ENCODE results near the gene LEFTY1. TPM values are rescaled to one million over a fixed set of nuclear protein-coding genes. Genes with fewer than 3 reads are reported as not detected.
A peak's percentile ranks its signal among the peaks of the same experiment; 100 is the strongest.

Gene LEFTY1
- total RNA-seq, 6 experiments from 2014 or later = 0.29 to 1.1 (median 0.54) TPM; not detected in 2

- intact Hi-C loops (cut with DNase I) = loop anchor here in 1 of 2 donors (10.0 kb wide), 1 partner anchor 71 kb away; the partner anchor contains the start of gene SRP9
- WGBS (ENCODE audit: insufficient coverage, low coverage, low lambda C conversion rate, missing lambda C conversion rate) = 42% methylated on average over 3 of the region's 13 CpGs
- Histone ChIP-seq H3K27ac (peak overlapping the region in 1 of 3 donors; percentile 4), H3K27me3 (no peaks in the 10 kb centered on the region), H3K4me1 (no peaks in the 10 kb centered on the region), H3K36me3 (peaks cover 0 to 71% (median 30%) of the 10 kb centered on the region in 4 donors), H3K4me3 (no peak overlapping the region), H3K9me3 (no peaks in the 10 kb centered on the region)
- ATAC-seq (peak; percentile 35 to 70 (median 68)), DNase-seq (peak; percentile 77 to 85 (median 83))
- no peak for TF ChIP-seq POLR2A (IDR thresholded peaks at IDR 0.05)
- TF ChIP-seq CTCF (IDR thresholded peaks at IDR 0.05) = peak; percentile 56 to 73 (median 60)
Measured at GRCh38 chr1:225845571-225846259, 43.2 kb downstream of the LEFTY1 start.

GRCh38 chr1:225845097-225845496, 43.8 kb downstream of the LEFTY1 start:
- H3K4me3 ChIP-seq = no peak overlapping the region
- peak in 1 of 3 donors; percentile 57 for DNase-seq
- TF ChIP-seq POLR2A (IDR thresholded peaks at IDR 0.05) (no peak), CTCF (IDR thresholded peaks at IDR 0.05) (no peak)
- no peaks in the 10 kb centered on the region for H3K9me3 ChIP-seq
- intact Hi-C loops (cut with DNase I) = loop anchor here in 1 of 2 donors (10.0 kb wide), 1 partner anchor 70 kb away; the partner anchor contains the start of gene SRP9
- H3K27ac ChIP-seq = no peak overlapping the region
- 38% methylated on average over 1 of the region's 14 CpGs for WGBS (ENCODE audit: insufficient coverage, low coverage, low lambda C conversion rate, missing lambda C conversion rate)
- H3K4me1 ChIP-seq = no peaks in the 10 kb centered on the region
- H3K36me3 ChIP-seq = peaks cover 0 to 77% (median 34%) of the 10 kb centered on the region in 4 donors
- no peaks in the 10 kb centered on the region for H3K27me3 ChIP-seq
- no peak for ATAC-seq

- 25% methylated on average over 5 of the region's 18 CpGs for WGBS (ENCODE audit: insufficient coverage, low coverage, low lambda C conversion rate, missing lambda C conversion rate)
- Histone ChIP-seq H3K36me3 (peaks cover 0 to 84% (median 37%) of the 10 kb centered on the region in 4 donors), H3K27me3 (no peaks in the 10 kb centered on the region), H3K4me3 (no peak overlapping the region), H3K27ac (peak overlapping the region in 1 of 3 donors; percentile 35), H3K9me3 (no peaks in the 10 kb centered on the region), H3K4me1 (no peaks in the 10 kb centered on the region)
- ATAC-seq (peak in 3 of 4 donors; percentile 6 to 31 (median 17)), DNase-seq (peak in 1 of 3 donors; percentile 60)
- intact Hi-C loops (cut with DNase I) = loop anchor here in 1 of 2 donors (10.0 kb wide), 1 partner anchor 70 kb away; the partner anchor contains the start of gene SRP9
- no peak for TF ChIP-seq POLR2A (IDR thresholded peaks at IDR 0.05)
- no peak for TF ChIP-seq CTCF (IDR thresholded peaks at IDR 0.05)
Measured at GRCh38 chr1:225844236-225845061, 44.5 kb downstream of the LEFTY1 start.

- 54% methylated on average over 4 of the region's 6 CpGs for WGBS (ENCODE audit: insufficient coverage, low coverage, low lambda C conversion rate, missing lambda C conversion rate)
- no peaks in the 10 kb centered on the region for H3K27me3 ChIP-seq
- intact Hi-C loops (cut with DNase I) = loop anchor here in 1 of 2 donors (10.0 kb wide), 1 partner anchor 69 kb away; the partner anchor contains the start of gene SRP9
- peaks cover 3 to 94% (median 44%) of the 10 kb centered on the region in 4 donors for H3K36me3 ChIP-seq
- H3K9me3 ChIP-seq = no peaks in the 10 kb centered on the region
- H3K4me3 ChIP-seq = no peak overlapping the region
- H3K27ac ChIP-seq = no peak overlapping the region
- ATAC-seq (no peak), DNase-seq (peak in 1 of 3 donors; percentile 18)
- TF ChIP-seq CTCF (IDR thresholded peaks at IDR 0.05) (no peak), POLR2A (IDR thresholded peaks at IDR 0.05) (no peak)
- H3K4me1 ChIP-seq = no peaks in the 10 kb centered on the region
Measured at GRCh38 chr1:225843426-225843795, 45.5 kb downstream of the LEFTY1 start.

All from right lobe of liver (tissue), 6 donors.